NCI-H748 (cell line): ENCODE results near the gene ESYT2.
A peak's percentile ranks its signal among the peaks of the same experiment; 100 is the strongest.
"Not testable (repeated sequence)": the region's sequence is repeated elsewhere in the genome, so short reads cannot be mapped to it uniquely, and the experiment has no call there.

Experiments used
- DNase-seq: peaks from one replicate; lab custom pipeline; 2025; ENCODE audit not compliant: unreplicated experiment; lab: John Stamatoyannopoulos, UW

ESYT2 gene

GRCh38 chr7:158829342-158830210 lies at the start of gene ESYT2:
Gene ESYT2, minus strand, starts transcription at chr7:158829509. Its CDS starts 91 bp downstream, at chr7:158829418.
- DNase-seq: peak; percentile 96

DNA sequence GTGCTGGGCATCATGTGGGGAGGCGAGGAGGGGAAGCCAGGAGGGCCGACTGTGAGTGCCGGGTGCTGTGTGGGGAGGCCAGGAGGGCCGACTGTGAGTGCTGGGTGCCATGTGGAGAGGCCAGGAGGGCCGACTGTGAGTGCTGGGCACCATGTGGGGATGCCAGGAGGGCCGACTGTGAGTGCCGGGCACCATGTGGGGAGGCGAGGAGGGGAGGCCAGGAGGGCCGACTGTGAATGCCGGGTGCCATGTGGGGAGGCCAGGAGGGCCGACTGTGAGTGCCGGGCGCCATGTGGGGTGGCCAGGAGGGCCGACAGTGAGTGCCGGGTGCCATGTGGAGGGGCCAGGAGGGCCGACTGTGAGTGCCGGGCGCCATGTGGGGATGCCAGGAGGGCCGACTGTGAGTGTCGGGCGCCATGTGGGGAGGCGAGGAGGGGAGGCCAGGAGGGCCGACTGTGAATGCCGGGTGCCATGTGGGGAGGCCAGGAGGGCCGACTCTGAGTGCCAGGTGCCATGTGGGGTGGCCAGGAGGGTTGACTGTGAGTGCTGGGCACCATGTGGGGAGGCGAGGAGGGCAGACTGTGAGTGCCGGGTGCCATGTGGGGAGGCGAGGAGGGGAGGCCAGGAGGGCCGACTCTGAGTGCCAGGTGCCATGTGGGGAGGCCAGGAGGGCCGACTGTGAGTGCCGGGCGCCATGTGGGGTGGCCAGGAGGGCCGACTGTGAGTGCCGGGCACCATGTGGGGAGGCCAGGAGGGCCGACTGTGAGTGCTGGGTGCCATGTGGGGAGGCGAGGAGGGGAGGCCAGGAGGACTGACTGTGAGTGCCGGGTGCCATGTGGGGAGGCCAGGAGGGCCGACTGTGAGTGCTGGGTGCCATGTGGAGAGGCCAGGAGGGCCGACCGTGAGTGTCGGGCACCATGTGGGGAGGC lies 49.1 kb upstream of the ESYT2 start:
- not testable (repeated sequence) for DNase-seq

DNA sequence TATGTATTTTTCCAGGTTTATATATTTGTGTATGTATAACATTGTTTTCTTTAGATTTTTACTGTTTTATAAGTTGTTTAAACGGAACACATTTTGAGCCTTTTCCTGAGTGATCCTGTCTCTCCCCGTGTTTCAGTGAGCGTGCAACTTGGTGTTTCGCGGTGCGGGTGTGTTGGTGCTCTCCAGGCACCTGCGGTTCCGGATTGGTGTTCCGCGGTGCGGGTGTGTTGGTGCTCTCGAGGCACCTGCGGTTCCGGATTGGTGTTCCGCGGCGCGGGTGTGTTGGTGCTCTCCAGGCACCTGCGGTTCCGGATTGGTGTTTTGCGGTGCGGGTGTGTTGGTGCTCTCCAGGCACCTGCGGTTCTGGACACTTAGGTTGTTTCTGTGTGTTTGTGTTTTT lies 47.7 kb upstream of the ESYT2 start:
- no peak for DNase-seq

DNA sequence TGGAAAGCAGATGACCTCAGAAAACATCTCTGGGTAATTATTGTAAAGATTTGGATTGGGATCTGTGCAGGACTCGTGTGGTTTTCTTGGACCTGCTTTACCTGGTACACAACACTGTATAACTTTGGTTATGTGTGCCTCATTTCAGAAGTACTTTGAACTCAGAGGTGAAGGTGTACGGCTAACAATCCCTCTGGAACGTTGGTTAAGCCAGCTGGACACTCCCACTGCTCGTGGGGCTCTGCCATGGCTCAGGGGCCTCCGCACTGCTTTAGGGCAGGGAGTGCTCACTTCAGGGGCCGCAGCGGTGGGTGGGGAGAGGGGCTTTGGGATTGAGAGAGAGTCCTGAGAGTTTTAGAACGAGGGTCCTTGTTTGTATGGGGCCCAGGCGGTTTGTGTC lies 40.6 kb upstream of the ESYT2 start:
- DNase-seq: no peak

DNA sequence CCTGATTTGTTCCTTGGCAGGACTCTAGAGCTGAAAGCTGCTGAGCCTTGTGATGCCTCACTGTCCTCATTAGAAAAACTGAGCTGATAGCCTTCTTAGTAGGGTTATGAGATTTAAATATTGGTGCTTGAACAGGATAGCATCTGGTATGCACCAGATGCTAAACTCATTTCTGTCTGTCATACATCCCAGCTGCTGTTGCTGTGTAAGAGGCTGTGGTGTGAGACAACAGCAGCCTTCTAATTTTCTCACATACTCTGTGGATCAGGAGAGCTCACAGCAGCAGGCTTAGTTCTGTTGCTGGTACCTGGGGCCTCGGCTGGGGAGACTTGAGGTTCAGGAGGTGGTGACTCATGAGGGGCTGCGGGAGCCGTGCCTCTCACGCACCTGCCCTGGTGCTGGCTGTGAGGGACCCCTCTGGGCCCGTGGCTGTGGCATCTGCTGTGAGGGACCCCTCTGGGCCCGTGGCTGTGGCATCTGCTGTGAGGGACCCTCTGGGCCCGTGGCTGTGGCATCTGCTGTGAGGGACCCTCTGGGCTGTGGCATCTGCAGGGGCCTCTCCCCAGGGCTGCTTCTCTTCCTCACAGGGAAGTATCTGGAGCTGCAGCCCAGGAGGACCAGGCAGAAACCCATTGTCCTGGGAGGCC lies 39.6 kb upstream of the ESYT2 start:
- no peak for DNase-seq

DNA sequence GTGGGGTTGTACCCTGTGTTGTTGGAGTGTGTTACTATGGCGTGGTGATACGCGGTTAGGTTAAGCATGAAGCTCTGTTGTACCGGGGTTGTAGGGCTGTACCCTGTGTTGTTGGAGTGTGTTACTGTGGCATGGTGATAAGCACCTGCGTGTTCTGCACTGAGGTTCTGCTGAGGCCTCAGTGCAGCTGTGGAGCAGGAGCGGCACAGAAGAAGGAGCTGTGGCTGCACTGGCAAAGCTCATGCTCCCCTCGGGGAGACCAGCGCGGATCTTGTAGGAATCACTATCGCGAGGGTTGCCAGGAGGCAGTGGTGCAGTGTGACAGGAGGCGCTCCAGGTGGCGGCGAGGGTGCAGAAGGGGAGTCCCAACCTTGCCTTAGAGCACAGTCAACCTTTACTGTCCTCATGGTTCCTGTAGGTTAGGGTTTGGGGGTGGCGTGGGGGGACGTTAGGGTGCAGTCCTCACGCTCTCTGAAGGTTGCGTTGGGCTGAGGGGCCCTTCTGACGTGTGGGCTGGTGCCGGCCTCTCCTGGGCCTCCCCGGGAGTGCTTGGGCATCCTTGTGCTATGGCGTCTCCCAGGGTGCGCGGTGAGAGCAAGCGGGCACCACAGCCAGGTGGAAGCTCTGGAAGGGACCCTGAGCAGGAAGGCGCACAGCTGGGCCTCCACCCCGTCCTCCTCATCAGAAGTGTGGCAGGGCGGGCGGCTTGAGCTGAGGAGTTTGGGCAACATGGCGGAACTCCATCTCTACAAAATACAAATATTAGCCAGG lies 38.1 kb upstream of the ESYT2 start:
- no peak for DNase-seq

DNA sequence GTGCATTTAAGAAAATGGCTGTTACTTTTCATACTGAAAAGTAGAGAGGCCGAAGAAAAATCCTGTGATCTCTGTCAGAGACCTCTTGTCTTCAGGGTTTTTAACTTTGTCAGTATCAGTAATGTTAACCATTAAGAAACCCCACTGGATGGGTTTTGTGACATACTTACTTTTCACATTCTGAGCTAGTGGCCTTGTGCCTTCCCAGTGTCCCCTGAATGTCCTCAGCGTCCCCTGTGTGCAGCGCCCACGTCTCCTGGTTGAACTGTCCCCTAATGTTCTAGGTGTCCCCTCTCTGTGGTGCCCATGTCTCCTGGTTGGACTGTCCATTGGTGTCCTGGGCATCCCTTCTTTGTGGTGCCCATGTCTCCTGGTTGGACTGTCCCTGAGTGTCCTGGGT lies 36.7 kb upstream of the ESYT2 start:
- DNase-seq: no peak

DNA sequence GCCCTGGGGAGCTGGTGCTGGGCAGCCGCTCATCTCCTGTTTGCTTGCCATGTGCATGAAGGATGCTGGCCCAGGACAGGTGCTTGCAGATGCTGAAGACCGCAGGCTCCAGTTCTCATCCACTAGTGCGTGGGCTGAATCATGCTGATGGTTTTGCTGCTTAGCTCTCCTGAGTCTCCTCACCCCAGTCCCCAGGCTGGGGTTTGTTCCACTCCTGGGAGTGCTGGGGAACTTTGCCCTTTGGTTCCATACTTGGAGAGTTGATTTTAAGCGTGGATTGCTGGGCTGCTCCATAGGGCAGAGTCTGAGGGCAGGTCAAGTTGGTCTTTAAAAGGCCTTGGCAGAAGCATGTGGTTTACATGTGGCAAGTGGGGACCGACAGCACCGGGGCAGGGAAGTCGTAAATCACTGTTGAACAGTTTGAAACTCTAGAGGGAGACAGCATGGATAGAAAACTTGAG lies 36.2 kb upstream of the ESYT2 start:
- no peak for DNase-seq

DNA sequence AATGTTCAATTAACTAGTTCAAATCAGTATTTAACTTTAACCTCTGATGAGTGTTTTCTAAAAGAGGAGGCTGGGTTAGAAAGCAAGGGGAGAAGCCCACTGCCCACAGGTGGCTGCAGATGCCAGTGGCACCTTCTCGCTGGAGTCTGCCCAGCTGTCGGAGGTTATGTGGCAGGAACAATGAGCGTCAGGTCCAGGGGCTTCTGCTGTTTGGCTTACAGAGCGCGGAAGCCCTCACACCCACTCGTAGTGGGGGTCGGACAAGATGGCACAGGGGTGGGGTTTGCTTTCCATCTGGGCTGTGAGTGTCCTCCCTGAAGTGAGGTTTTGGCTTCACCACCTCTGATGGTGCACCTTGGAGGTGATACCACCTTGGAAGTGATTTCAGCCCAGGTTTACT lies 35.5 kb upstream of the ESYT2 start:
- DNase-seq: no peak

DNA sequence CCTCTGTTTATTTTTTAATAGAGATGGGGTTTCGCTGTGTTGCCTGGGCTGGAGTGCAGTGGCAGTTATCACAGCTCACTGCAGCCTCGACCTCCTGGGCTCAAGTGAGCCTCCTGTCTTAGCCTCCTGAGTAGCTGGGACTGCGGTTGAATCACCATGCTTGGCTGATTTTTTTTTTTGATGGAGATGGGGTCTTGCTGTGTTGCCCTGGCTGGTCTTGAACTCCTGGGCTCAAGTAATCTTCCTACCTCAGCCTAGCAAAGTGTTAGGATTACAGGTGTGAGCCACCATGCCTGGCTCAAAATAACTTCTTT lies 35.2 kb upstream of the ESYT2 start:
- DNase-seq: no peak

DNA sequence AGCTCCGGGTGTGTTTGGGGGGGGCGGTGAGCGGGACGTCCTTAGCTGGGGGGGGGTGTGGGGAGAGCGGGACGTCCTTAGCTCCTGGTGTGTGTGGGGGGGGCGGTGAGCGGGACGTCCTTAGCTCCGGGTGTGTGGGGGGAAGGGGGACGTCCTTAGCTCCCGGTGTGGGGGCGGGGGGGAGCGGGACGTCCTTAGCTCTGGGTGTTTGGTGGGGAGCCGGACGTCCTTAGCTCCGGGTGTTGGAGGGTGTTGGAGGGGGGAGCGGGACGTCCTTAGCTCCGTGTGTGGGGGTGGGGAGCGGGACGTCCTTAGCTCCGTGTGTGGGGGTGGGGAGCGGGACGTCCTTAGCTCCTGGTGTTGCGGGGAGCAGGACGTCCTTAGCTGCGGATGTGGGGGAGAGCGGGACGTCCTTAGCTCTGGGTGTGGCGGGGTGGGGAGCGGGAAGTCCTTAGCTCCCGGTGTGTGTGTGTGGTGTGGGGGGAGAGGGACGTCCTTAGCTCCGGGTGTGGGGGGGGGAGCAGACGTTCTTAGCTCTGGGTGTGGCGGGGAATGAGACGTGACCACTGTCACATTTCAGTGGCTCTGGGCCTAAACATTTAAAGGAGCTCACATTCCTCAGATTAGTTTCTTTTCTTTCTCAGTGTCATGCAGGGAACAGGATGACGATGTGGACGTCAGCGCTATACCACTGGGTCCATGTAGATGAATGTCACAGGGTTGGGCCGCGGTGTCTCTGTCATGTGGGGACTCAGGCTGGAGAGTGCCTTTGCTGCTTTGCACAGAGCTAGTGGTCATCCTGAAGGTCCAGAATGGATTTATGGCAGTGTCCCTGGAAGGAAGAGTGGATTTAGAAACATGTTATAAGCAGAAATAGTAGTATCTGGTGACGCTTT lies 34.5 kb upstream of the ESYT2 start:
- DNase-seq: peak; percentile 69

- DNase-seq: peak; percentile 79
Measured at GRCh38 chr7:158862985-158863610, 33.8 kb upstream of the ESYT2 start.

DNA sequence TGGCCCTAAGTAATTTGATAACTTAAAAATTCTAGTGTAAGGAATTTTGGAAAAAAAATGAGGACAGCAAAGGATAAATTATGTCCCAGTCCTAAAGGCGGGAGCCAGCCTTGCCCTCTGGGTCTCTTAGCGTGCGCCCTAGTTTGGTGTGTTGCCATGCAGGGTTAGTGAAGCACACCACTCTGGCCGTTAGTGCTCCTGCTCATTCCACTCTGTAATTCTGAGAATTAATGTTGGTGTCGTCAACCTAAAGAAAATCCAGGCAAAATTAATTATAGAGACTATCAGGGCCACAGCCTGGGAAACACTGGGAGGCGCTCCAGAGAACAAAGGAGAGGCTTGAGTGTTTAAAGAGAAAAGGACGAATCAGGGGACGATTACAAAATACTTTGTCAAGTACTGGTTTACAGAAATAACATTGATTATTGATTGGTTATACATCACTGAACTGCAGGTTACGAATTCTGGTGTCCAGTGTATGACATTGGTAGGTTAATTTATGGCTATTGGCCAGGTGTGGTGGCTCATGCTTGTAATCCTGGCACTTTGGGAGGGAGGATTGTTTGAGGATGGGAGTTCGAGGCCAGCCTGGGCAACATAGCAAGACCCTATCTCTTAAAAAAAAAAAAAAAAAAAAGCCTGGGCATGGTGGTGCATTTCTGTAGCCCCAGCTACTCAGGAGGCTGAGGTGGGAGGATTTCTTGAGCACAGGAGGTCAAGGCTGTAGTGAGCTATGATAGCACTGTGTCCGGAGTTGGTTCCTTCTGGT lies 32.8 kb upstream of the ESYT2 start:
- DNase-seq: no peak

- DNase-seq: no peak
Measured at GRCh38 chr7:158861004-158861787, 31.9 kb upstream of the ESYT2 start.

GRCh38 chr7:158860394-158860793 lies 31.1 kb upstream of the ESYT2 start:
- DNase-seq: no peak

DNA sequence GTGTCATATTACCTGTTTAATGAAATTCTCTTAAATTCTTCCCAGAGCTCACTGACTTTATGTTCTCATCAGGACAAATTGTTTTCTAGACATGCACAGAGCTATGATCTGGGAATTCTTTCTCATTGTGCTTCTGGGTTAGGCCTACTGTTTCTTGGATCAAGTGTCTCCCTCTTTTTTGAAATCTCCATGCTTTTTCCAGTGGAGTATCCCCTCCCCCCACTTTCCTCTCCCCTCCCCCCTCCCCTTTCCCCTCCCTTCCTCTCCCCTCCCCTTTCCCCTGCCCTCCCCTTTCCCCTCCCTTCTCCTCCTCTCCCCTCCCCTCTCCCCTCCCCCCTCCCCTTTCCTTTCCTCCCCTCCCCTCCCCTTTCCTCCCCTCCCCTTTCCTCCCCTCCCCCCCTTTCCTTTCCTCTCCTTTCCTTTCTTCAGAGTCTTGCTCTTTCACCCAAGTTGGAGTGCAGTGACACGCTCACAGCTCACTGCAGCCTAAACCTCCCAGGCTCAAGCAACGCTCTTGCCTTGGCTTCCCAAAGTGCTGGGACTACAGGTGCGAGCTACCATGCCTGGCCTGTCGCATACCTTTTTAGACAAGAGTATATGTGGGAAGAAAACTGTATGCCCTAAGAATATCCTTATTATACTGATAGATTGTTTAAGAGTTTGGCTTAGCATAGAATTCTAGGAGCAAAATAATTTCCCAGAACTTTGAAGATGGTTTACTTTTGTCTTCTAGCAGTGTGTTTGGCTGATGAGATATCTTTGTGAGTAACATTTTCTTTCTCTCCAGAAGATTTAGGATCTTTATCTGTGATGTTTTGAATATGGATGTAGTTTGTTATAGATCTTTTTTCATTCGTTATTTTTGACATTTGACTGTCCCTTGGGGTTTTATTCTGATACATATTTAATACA lies 29.5 kb upstream of the ESYT2 start:
- no peak for DNase-seq
